Amygdala (tissue), 56 donors: Measurements from ENCODE around the gene PVALEF.
"Not testable (repeated sequence)": the region's sequence is repeated elsewhere in the genome, so short reads cannot be mapped to it uniquely, and the experiment has no call there.

Experiments used
- DNase-seq, 56 donors: peaks; one replicate each; lab custom pipeline; 2025; lab: John Stamatoyannopoulos, UW

Gene PVALEF

DNA sequence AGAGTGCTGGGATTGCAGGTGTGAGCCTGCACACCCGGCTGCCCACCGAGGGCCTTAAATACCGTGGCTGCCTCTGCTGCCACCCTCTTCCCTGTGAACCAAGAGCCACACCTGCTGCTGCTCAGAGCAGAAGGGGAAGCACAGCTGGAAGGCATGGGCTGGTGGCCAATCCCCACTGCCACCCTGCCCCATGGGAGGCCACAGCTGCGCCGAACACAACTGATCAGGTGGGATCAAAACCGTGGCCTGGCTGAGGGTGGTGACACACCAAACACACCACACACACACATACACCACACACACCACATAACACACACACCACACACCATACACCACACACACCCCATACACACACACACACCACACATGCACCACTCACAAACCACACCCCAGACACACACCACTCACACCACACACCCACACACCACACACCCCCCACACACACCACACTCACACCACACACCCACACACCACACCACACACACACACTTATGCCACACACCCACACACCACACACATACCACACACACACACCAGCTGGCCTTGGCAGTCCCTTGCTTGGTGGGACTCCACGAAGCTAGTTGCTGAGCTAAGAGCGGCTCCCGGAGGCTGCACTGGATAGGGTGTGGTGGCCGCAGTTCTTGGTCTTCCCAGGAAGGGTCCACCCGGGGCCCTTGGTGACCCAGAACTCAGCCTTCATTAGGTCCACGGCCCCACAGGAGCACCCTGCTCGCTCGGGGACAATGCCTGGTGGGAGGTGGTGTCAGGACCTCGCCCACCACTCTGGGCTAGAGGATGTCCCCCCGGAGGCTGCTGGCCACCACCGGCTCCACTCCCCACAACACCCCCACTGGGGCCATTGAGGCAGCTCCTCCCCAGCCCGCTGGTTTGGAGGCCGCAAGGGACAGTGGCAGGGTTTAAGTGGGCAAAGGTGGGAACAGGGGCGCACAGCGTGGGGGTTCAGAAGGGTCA, 42.6 kb downstream of the PVALEF start:
- no peak for DNase-seq

DNA sequence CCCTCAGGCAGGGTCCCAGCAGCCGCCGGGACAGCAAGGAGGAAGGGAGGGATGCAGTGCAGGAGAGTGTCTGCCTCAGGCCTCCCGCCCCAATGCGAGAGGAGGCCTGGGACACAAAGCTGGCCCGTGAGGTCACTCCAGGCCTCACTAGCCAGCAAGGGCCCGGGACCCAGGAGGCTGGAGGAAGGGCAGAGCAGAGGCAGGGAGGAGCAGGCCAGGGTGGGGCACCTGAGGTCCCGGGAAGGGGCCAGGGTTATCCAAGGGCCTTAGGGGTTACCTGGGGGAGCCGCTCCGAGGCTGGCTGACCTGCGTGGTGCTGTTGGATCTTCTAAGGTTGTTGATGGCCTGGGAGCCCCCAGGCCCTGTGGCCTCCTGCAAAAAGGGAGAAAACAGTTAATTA, 43.3 kb downstream of the PVALEF start:
- no peak for DNase-seq

DNA sequence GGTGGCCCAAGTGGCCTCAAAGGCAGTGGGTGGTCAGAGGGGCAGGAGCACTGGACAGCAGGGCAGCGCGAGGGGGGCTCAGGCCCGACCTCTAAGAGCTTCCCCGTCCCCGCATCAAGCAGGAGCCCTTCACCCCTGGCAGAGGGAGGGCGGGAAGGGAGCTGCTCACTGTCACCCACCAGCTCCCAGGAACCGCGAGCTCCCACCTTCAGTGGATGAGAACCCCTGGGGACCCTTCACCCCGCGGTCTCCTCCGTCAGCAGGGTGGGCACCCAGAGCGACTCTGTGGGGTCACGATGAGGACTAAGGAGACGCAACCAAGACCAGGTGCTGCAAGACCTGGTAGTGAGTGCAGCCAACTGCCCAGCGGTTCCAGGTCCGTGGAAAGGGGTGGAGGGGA, 43.8 kb downstream of the PVALEF start:
- no peak for DNase-seq

DNA sequence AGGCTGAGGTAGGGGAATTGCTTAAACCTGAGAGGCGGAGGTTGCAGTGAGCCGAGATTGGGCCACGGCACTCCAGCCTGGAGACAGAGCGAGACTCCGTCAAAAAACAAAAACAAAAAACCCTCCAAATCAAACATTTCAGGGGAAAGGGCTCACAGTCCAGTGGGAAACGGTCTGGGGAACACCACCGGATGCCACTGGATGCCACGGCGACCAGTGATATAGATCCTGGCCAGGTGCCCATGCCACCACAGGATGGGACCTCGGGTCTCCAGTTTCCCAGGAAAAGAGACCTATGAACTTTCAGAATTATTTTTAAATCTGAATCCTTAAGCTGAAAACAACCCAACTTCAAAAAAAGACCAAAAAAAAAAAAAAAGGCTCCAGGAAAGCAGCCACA, 45.2 kb downstream of the PVALEF start:
- DNase-seq: no peak

DNA sequence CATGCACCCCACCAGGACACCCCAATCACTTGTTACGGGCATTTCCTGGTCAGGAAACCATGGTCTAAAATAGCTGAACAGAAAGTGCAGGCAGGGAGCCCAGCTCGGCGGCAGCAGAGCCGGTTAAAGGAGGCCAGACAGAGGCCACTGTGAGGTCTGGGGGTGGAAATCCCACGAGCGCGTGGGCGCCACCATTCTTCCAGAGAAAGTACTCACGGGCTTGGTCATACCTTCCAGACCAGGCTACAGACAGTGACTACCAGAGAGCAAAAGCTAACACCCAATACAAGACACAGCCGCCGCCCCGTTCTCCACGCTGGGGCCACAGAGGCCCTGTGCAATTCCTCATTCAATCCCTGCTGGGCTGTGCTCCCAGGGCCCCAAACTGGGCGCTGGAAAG, 45.6 kb downstream of the PVALEF start:
- DNase-seq: no peak

DNA sequence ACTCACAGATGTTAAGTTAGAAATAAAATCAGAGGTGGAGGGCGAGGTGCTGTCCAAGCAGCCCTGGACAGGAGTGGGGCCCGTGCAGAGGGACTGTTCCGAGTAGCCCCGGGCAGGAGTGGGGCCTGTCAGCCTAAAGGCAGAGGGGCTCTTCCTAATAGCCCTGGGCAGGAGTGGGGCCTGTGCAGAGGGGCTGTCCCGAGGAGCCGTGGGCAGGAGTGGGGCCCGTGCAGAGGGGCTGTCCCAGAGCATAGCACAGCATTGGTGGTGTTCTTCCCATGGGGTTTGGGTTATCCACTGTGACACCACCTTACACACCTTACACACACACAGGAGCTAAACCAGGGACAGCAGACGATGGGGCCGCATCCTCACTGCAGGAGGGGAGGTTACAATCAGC, 47.1 kb downstream of the PVALEF start:
- no peak for DNase-seq

DNA sequence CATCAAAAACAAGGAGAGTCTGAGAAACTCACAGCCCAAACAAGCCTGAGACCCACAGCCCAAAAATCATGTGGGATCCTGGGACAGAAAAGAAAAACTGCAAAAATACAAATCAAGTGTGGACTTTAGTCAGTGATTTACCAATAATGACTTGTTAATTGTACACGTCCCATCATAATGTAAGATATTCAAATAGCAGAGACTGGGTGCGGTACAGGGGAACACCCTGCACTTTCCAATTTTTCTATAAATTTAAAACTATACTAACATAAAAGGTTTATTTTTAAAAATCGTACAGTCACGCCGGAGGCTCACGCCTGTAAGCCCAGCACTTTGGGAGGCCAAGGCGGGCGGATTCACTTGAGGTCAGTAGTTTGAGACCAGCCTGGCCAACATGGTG, 48.7 kb downstream of the PVALEF start:
- DNase-seq: no peak

DNA sequence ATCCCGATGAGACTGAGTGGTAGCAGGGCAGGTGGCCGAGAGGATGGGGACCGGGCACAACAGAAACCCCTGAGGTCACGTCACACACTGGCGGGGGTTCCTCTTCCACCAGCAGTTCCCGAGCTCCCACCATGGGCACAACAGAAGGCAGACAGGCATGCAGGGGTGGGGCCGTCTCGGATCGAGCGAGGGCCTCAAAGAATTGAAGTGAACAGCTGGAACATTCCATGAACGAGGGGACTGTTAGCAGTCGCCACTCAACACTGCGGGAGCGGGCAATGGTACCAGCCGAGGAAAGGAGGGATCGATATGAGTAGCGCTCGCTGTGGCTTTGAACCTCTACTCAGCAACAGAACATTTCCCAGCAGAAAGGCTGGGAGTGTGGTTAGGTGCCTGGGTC, 52.2 kb downstream of the PVALEF start:
- no peak for DNase-seq

DNA sequence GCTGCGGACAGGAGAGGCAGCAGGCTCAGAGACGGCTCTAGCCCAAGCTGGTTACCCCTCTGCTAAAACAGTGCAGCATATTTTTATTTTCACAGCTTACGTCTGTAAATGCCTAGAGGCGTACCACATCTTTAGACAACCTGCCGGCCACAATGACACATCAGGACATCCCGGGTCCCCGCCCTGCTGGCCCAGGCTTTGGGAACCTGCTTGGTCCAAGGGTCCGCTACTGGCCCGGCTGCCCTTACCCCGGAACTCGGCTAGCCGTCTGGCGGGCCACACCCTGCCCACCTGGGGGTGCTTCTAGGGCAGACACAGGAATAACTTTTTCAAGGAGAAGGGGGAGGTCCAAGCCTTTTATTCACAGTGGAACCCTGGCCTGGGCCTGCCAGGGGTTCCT, 53.2 kb downstream of the PVALEF start:
- DNase-seq: no peak

DNA sequence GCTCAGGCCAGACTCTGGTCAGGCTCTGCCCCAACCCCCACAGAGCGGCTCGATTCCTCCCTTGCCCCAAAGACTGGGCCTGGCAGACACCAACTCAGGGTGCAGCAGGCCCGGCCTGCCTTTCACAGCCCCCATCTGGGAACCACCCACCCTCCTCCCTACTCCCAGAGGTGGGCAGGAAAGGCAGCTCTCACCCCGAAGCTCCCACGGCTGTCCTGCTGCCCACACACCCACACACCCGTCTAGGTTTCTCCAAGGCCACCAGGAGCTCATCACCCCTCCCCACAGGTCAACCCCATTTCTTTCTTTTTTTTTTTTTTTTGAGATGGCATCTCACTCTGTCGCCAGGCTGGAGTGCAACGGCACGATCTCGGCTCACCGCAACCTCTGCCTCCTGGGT, 53.7 kb downstream of the PVALEF start:
- no peak for DNase-seq

DNA sequence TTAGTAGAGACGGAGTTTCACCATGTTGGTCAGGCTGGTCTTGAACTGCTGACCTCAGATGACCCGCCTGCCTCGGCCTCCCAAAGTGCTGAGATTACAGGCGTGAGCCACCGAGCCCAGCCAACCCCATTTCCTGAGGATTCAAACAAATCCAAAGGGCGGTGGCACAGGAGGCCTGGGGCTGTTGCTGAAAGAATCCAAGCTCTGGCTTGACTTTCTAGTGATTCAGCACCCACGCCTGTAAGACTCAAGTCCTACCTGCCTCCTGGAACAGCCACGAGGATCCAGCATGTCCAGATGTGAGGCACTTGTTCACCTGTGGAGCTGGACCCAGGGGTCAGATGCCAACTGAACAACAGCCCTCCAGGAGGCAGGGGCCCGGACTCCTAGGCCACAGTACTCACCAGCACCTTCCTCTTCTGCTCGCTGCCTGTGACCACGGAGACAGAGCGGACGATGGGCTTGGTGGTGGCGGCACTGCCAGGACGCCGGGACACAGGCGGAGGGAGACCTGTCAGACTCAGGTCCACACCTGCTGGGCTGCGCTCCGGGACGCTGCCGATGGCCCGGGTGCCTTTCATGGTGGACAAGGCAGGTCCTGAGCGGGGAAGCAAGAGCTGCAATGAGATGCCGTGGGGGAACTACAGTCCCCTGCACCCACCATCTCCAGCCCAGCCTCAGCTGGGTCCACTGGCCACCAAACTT, 54.3 kb downstream of the PVALEF start:
- DNase-seq: no peak

DNA sequence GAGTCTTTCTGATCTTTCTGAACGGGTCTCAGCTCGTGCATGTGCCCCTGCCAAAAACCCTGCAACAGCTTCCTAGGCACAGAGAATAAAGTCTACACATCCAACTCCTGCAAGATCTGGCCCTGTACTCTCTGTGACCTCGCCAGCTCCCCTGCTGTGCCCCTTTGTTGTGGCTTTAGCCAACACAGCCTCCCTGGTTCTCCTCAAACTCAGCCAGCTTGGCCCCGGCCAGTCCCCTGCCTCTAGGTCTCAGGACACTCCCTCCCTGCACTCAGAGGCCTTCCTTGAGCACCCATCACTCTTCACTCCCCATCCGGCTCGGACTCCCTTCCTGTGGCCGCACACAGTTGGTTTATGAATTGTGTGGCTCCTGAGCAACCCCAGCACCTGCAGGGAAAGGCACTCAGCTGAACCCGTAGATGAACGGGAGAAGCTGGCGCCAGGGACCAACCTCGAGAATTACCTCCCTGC, 56.1 kb downstream of the PVALEF start:
- no peak for DNase-seq

DNA sequence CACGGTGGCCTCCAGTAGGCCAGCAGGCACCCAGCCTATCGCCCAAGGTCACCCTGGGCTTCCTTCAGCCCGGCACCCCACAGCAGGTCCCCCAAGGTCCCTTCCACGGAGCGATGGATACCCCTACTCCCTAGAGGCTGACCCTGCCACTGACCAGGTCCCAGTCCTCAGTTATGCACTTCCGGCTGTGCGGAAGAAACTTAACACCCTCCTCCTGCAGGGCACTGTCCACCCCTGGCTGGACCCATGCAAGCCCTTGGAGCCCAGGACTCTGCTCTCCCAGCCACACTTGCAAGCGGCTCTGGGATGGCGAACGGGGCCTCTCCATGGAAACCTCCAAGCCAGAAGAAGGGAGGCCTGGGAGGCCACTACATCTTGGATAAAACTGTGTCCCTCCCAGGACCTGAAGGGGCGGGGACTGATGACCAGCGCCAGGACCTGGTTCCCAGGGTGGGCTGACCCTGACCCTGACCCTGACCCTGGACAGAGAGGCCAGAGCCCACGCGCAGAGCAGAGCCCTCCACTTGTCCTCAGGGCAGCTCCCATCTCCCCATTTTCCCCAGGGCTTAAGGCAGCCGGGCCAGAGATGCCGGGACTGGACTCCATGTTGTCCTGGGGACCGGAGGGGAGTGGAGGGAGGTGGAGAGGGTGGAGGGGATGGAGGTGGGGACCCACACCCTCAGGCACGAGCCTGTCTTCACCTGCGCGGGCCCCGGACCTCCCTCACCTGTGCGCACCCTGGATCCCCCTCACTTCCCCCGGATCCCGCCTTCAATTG, 56.7 kb downstream of the PVALEF start:
- no peak for DNase-seq

DNA sequence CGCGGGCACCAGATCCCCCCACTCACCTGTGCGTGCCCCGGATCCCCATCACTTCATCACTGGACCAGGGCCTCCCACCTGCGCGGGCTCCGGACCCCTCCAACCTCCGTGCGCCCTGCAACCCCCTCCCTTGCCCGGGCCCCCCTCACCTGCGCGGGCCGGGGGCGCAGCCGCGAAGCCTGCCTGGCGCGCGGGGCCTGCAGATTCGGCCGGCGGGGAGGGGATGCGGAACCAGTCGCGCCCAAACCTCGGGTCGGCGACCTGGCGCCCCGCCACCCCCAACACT, 57.3 kb downstream of the PVALEF start:
- no peak for DNase-seq

DNA sequence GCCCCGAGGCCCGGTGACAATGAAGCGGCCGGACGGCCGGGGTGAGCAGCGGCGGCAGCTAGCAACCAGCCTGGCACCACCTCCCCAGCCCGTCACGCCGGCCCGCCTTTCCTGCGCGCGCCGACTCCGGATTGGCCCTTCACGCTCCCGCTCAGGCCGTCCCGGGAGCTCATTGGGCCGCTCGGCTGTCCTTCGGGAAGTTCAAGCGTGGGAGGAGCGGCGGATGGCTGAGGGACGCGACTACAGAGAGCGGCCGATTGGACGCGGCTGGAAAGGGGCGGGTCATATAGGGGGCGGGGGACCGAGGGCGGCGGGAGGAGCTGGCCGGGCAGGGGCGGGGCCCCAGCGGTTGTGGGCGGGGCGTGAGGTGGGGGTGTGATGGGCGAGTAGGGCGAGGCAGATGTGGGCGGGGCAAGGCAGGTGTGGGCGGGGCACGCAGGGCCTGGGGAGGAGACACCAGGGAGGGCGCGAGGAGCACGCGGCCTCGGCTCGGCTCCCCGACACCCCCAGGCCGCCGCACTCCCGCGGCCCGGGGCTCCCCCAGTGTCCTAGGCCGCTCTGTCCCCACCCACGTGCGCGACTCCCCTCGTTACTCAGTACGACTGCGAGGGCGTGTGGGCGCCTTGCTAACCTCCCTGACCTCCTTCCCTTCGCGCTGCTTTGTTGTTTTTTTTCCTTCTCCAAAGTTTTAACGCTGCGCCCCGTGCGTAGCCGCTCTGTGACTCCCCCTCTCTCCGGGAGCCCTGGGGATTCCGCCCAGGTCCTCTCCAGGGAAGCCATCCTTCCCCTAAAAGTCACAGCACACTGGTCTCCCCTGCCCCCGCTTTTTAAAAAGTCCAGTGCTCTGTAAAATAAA, 57.8 kb downstream of the PVALEF start, which contains the start of gene CEP131:
Gene CEP131 (minus strand): TSS at position 60 of the 856 bp plus-strand sequence. CDS start 2,909 bp downstream, outside the sequence.
- DNase-seq: peak; percentile 80 to 99 (median 97)

DNA sequence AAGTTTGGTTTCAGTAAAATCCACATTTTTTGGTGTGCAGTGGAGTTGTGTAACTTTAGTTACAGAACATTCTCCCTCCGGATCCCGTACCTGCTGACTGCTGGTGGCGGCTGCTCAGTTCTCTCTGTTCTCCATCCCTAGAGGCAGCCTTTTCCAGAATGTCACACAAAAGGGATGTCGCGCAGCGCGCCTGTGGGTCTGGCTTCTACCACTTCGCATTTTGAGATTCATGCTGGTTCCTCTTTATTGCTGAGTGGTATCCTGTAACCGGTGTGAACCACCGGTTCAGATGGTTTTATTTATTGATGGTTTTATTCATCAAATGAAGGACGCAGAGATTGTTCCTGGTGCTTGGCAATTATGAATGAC, 58.4 kb downstream of the PVALEF start:
- peak in 3 of 56 donors; percentile 3 to 21 (median 9) for DNase-seq

DNA sequence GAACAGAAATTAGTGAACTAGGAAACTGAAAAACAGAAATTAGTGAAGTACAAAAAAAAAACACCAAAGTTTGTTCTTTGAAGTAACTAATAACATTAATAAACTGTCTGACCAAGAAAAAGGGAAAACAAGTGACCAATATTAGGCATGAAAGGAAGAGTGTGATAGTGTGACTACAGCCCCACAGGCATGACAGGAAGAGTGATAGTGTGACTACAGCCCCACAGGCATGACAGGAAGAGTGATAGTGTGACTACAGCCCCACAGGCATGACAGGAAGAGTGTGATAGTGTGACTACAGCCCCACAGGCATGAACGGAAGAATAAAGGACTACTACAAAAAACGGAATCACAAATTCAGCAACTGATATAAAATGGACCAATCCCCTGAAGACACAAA, 62.3 kb downstream of the PVALEF start:
- DNase-seq: not testable (repeated sequence)

DNA sequence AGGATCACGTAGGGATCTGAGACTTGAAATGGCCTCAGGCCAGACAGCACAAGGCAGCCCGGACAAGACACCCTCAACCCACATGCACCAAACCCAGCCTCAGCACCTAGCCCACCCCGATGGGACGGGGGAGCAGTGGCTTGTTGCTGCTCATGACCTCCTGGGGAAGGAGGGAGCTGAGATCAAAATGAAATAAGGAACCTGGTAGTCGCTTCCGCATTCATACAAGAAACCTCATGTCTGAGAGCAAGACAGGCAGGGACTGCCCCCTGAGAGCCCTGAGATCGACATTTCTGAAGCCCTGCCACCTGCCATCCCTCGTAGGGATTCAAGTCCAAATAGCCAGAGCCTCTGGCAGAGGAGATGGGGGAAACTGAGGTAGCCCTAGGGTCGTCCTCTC, 63.1 kb downstream of the PVALEF start:
- peak in 3 of 56 donors; percentile 17 to 32 (median 27) for DNase-seq

DNA sequence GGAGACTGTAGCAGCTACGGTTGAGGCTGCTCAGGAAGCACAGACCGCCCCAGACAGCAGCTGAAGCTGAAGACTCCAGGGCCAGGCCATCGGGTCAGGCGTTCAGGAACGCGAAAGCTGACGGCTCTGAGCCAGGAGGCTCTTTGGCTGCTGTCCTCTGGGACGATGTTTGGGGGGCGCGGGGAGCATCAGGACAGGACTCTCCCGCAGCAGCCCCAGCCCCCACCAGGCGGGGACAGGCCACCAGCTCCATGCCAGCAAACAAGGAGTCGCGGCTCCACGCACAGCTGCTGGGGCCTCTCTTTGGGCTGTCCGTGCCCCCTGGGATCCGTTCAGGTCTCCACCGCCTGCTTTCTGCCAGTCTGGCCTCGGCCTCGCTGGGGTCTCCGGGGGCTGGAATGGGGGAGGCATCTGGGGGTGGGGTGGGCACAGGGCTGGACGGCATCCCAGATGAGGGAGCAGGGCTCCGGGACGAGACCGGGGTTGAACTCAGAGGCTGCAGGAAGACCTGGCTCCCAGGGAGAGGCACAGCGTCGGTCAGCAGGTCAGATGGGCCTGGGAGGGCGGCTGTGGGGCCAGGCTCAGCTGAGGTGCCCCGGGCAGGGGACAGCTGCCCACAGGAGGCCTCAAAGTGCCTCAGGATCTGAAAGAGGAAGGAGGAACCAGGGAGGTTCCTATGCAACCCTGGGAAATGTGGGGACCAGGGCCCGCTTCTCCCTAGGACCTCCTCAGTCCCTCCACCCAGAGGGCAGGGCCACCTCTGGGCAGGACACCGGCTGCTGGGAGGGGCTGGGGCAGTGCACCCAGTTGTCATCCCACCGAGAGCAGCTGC, 63.7 kb downstream of the PVALEF start:
- no peak for DNase-seq

DNA sequence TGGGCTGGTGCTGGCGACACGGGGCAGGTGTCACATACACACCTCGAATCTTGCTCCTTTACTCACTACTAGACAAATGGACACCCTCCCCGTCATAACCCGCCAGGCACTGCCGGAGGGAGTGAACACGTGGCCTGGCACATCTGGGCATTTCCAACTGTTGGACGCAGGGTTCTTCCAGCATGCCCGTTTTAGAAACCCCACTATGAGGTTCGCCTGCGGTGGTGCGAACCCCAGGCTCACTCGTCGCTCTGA, 64.3 kb downstream of the PVALEF start:
- DNase-seq: no peak
